NT2/D1 (cell line): ENCODE measurements around the gene JMJD4.
A peak's percentile ranks its signal among the peaks of the same experiment; 100 is the strongest.

Experiments used
- DNase-seq: peaks from one replicate; pipeline ENCODE4 v3.0.0-alpha.2; 2011; ENCODE audit warnings: low read depth, low spot score
- H3K27me3 ChIP-seq: 2 replicates; pipeline ENCODE4 v1.6.0; 2011; ENCODE audit warnings: mild to moderate bottlenecking; ENCODE audit not compliant: insufficient read length, insufficient read depth
- H3K36me3 ChIP-seq: 2 replicates; pipeline ENCODE4 v1.6.1; 2011; ENCODE audit warnings: mild to moderate bottlenecking, low read length, mixed read lengths; ENCODE audit not compliant: insufficient read depth, insufficient read length
- H3K4me1 ChIP-seq: 2 replicates; pipeline ENCODE4 v1.5.1; 2011; ENCODE audit not compliant: insufficient read depth, insufficient read length
- H3K4me3 ChIP-seq: 2 replicates; pipeline ENCODE4 v1.5.1; 2011; ENCODE audit warnings: low read depth; ENCODE audit not compliant: insufficient read length
- H3K9ac ChIP-seq: 2 replicates; pipeline ENCODE4 v1.6.0; 2011; ENCODE audit warnings: low read depth; ENCODE audit not compliant: insufficient read length
- H3K9me3 ChIP-seq: 2 replicates; pipeline ENCODE4 v1.5.1; 2011; ENCODE audit warnings: mild to moderate bottlenecking, low read length; ENCODE audit not compliant: insufficient read depth
- SUZ12 ChIP-seq: IDR thresholded peaks from 2 replicates; pipeline ENCODE4 v1.6.1; 2011; ENCODE audit not compliant: insufficient read length, insufficient read depth; ENCODE audit errors: extremely low read depth
- YY1 ChIP-seq: IDR thresholded peaks from 2 replicates; pipeline ENCODE4 v1.6.1; 2011; ENCODE audit not compliant: insufficient read length, insufficient read depth
- ZNF274 ChIP-seq: IDR thresholded peaks from 2 replicates; pipeline ENCODE4 v1.6.1; 2011; ENCODE audit warnings: mild to moderate bottlenecking, low read depth, low read length

Gene JMJD4

GRCh38 chr1:227734856-227735538, at the start of gene JMJD4, which contains the start of gene SNAP47:
JMJD4 (minus strand) TSS chr1:227735302; CDS start chr1:227735273, 29 bp downstream.
SNAP47 (plus strand) TSS chr1:227735435; CDS start chr1:227747737, 12,302 bp downstream.
- TF ChIP-seq SUZ12 (no peak), YY1 (no peak), ZNF274 (no peak)

GRCh38 chr1:227782226-227782625, 47.1 kb upstream of the JMJD4 start:
- H3K4me3 ChIP-seq = no peak overlapping the region

More at GRCh38 chr1:227734856-227735538, at the start of gene JMJD4, which contains the start of gene SNAP47:
- H3K4me1 ChIP-seq = peaks cover 20% of the 10 kb centered on the region
- peaks cover 65% of the 10 kb centered on the region for H3K36me3 ChIP-seq
- peak within 1 kb of the TSS; percentile 97 for H3K4me3 ChIP-seq
- no peaks in the 10 kb centered on the region for H3K27me3 ChIP-seq
- DNase-seq = peak; percentile 96
- H3K9me3 ChIP-seq = no peaks in the 10 kb centered on the region
- H3K9ac ChIP-seq = peak within 1 kb of the TSS; percentile 93

GRCh38 chr1:227781314-227781930, 46.3 kb upstream of the JMJD4 start:
- Histone ChIP-seq H3K4me3 (no peak overlapping the region), H3K36me3 (peaks cover 46% of the 10 kb centered on the region), H3K4me1 (peaks cover 2% of the 10 kb centered on the region), H3K9ac (no peak overlapping the region), H3K27me3 (peaks cover 10% of the 10 kb centered on the region), H3K9me3 (no peaks in the 10 kb centered on the region)
- DNase-seq = no peak
- no peak for TF ChIP-seq SUZ12
- no peak for TF ChIP-seq YY1
- no peak for TF ChIP-seq ZNF274

More at GRCh38 chr1:227782226-227782625, 47.1 kb upstream of the JMJD4 start:
- no peak for DNase-seq
- no peak overlapping the region for H3K9ac ChIP-seq
- no peaks in the 10 kb centered on the region for H3K9me3 ChIP-seq
- H3K27me3 ChIP-seq = peaks cover 18% of the 10 kb centered on the region
- peaks cover 8% of the 10 kb centered on the region for H3K4me1 ChIP-seq
- H3K36me3 ChIP-seq = peaks cover 44% of the 10 kb centered on the region
- TF ChIP-seq YY1 (no peak), SUZ12 (no peak), ZNF274 (no peak)

- TF ChIP-seq YY1 (no peak), SUZ12 (no peak), ZNF274 (no peak)
- Histone ChIP-seq H3K4me1 (peaks cover 3% of the 10 kb centered on the region), H3K36me3 (peaks cover 53% of the 10 kb centered on the region), H3K27me3 (no peaks in the 10 kb centered on the region), H3K4me3 (no peak overlapping the region), H3K9me3 (no peaks in the 10 kb centered on the region), H3K9ac (no peak overlapping the region)
- DNase-seq = no peak
Measured at GRCh38 chr1:227780101-227781044, 45.3 kb upstream of the JMJD4 start.

- Histone ChIP-seq H3K4me1 (peaks cover 4% of the 10 kb centered on the region), H3K36me3 (peaks cover 59% of the 10 kb centered on the region), H3K9ac (no peak overlapping the region), H3K9me3 (no peaks in the 10 kb centered on the region), H3K4me3 (no peak overlapping the region), H3K27me3 (no peaks in the 10 kb centered on the region)
- TF ChIP-seq YY1 = no peak
- TF ChIP-seq ZNF274 = no peak
- no peak for TF ChIP-seq SUZ12
- no peak for DNase-seq
Measured at GRCh38 chr1:227779685-227780084, 44.6 kb upstream of the JMJD4 start.

GRCh38 chr1:227779021-227779441, 43.9 kb upstream of the JMJD4 start:
- TF ChIP-seq SUZ12 = no peak
- TF ChIP-seq YY1 = no peak
- DNase-seq = no peak
- H3K9me3 ChIP-seq = no peaks in the 10 kb centered on the region
- no peak overlapping the region for H3K9ac ChIP-seq
- no peaks in the 10 kb centered on the region for H3K27me3 ChIP-seq
- H3K4me1 ChIP-seq = peaks cover 10% of the 10 kb centered on the region
- H3K36me3 ChIP-seq = peaks cover 66% of the 10 kb centered on the region
- no peak overlapping the region for H3K4me3 ChIP-seq
